HepG2 (cell line): ENCODE results near the gene KLF11. TPM values are rescaled to one million over a fixed set of nuclear protein-coding genes. Genes with fewer than 3 reads are reported as not detected.

Experiments
- ATAC-seq: fragments of 200-7000 bp; cut with Tn5 transposase; 3 replicates; pipeline ENCODE4 v1.9.1; 2020; ENCODE audit warnings: mild to moderate bottlenecking, moderate library complexity
- BruUV-seq: library from RNA; stranded (reverse); fragments of 400-500 nt; replicated peaks from 2 replicates; lab custom pipeline; 2021; lab: Mats Ljungman, UMichigan
- CTCF ChIA-PET: fragments of 300-600 bp; formaldehyde crosslinking; extraction: SDS; loops from one replicate; lab custom pipeline; 2021; ENCODE audit warnings: low total read pairs, inconsistent platforms, low intra/inter-chr PET ratio; lab: Yijun Ruan, JAX
- POLR2A ChIA-PET: fragments of 350-600 bp; sonication (Branson Sonifier 250); formaldehyde crosslinking; loops from one replicate; lab custom pipeline; 2020; ENCODE audit warnings: antibody characterized with exemption, inconsistent platforms; lab: Yijun Ruan, JAX
- DNase-seq: peaks from one replicate; pipeline ENCODE4 v3.0.0-alpha.2; 2015; ENCODE audit warnings: low spot score
- FAIRE-seq: peaks from 3 replicates; lab custom pipeline; 2011; peaks lifted over from hg19 to GRCh38; lab: Jason Lieb, UNC
- H2AFZ ChIP-seq: one replicate; pipeline ENCODE4 v1.6.1; 2011; ENCODE audit warnings: low read length, inconsistent platforms
- H3K27ac ChIP-seq: fragments of 300-600 bp; 3 replicates; pipeline ENCODE4 v1.8.0; 2011; ENCODE audit warnings: mixed run types, mild to moderate bottlenecking, mixed read lengths, low read length, inconsistent platforms; ENCODE audit not compliant: insufficient read depth; ENCODE audit errors: extremely low read length
- H3K27me3 ChIP-seq, 2 experiments: fragments of 200-600 bp in 1 of 2; 2 replicates in 1 of 2; 3 replicates in 1 of 2; pipeline versions ENCODE4 v1.6.0 to v1.8.0; 2011; ENCODE audit warnings: low read length in 2 of 2, mild to moderate bottlenecking in 2 of 2, moderate library complexity in 2 of 2, inconsistent platforms in 1 of 2; ENCODE audit not compliant: insufficient read depth in 2 of 2, control insufficient read depth in 1 of 2
- H3K36me3 ChIP-seq, 2 experiments: fragments of 200-600 bp in 1 of 2; replicated peaks in 1 of 2; 2 replicates in 1 of 2; 3 replicates in 1 of 2; pipeline versions ENCODE4 v1.5.1 to v1.8.0; 2011; ENCODE audit warnings: low read length in 2 of 2, inconsistent platforms in 1 of 2; ENCODE audit not compliant: insufficient read depth in 2 of 2, control insufficient read depth in 1 of 2
- H3K4me1 ChIP-seq: 2 replicates; pipeline ENCODE4 v1.5.1; 2012; ENCODE audit warnings: low read length, inconsistent platforms; ENCODE audit not compliant: insufficient read depth
- H3K4me2 ChIP-seq: 2 replicates; pipeline ENCODE4 v1.6.0; 2011; ENCODE audit warnings: low read depth, low read length, inconsistent platforms
- H3K4me3 ChIP-seq, 3 experiments: fragments of 200-600 bp in 1 of 3; sonication (generic), shearing (Covaris generic) in 1 of 3; replicated peaks in 1 of 3; 2 replicates each; pipeline ENCODE4 v1.5.1; 2011 to 2016; ENCODE audit warnings: low read length in 3 of 3, inconsistent platforms in 2 of 3, low read depth in 2 of 3, mild to moderate bottlenecking in 2 of 3, control low read depth in 1 of 3, mixed read lengths in 1 of 3; ENCODE audit not compliant: insufficient read depth in 1 of 3
- H3K79me2 ChIP-seq: one replicate; pipeline ENCODE4 v1.6.1; 2011; ENCODE audit warnings: low read length, inconsistent platforms; ENCODE audit not compliant: insufficient read depth
- H3K9ac ChIP-seq: 2 replicates; pipeline ENCODE4 v1.6.0; 2011; ENCODE audit warnings: mild to moderate bottlenecking, low read depth, low read length, inconsistent platforms; ENCODE audit not compliant: insufficient read depth
- H3K9me3 ChIP-seq: 2 replicates; pipeline ENCODE4 v1.5.1; 2012; ENCODE audit warnings: mild to moderate bottlenecking, low read length
- H4K20me1 ChIP-seq: 2 replicates; pipeline ENCODE4 v1.6.0; 2011; ENCODE audit warnings: inconsistent platforms, mild to moderate bottlenecking, low read length, moderate library complexity; ENCODE audit not compliant: insufficient read depth
- ATF1 ChIP-seq: IDR thresholded peaks from 2 replicates; pipeline ENCODE4 v1.6.1; 2016; ENCODE audit warnings: mild to moderate bottlenecking, control low read depth
- CENPT ChIP-seq: sonication (generic); formaldehyde crosslinking; IDR thresholded peaks from 2 replicates; pipeline ENCODE4 v1.8.0; 2022; ENCODE audit warnings: low read depth, mild to moderate bottlenecking, moderate library complexity, missing genetic modification reagents
- FOSL1 ChIP-seq: sonication (generic); formaldehyde crosslinking; IDR thresholded peaks from 2 replicates; pipeline ENCODE4 v1.9.0; 2021; ENCODE audit warnings: missing genetic modification reagents, borderline replicate concordance
- KAT8 ChIP-seq: IDR thresholded peaks from 2 replicates; pipeline ENCODE4 v1.6.1; 2016; ENCODE audit warnings: missing genetic modification reagents, missing compliant biosample characterization
- KDM4B ChIP-seq: sonication (generic); formaldehyde crosslinking; IDR thresholded peaks from 2 replicates; pipeline ENCODE4 v1.4.0; 2020; ENCODE audit warnings: missing genetic modification reagents
- MZF1 ChIP-seq: sonication (generic); formaldehyde crosslinking; IDR thresholded peaks from 2 replicates; pipeline ENCODE4 v1.8.1; 2023; ENCODE audit warnings: mild to moderate bottlenecking, missing genetic modification reagents, borderline replicate concordance
- SMARCE1 ChIP-seq: fragments of 450-650 bp; IDR thresholded peaks from 2 replicates; pipeline ENCODE4 v1.6.1; 2017; ENCODE audit warnings: borderline replicate concordance
- THAP11 ChIP-seq: IDR thresholded peaks from 2 replicates; pipeline ENCODE4 v1.6.1; 2016; ENCODE audit warnings: missing biosample characterization, missing genetic modification reagents
- ZNF280B ChIP-seq: sonication (generic); formaldehyde crosslinking; IDR thresholded peaks from 2 replicates; pipeline ENCODE4 v1.5.0; 2020; ENCODE audit warnings: missing genetic modification reagents, mild to moderate bottlenecking, borderline replicate concordance
- WGBS: methylation state at CpG from one replicate; pipeline ENCODE4 v1.1.6; 2017; ENCODE audit warnings: low lambda C conversion rate; 5-methylcytosine and 5-hydroxymethylcytosine counted together
- in situ Hi-C: cut with HindIII; loops from 2 replicates; pipeline ENCODE4 v1.10.0; 2017; ENCODE audit warnings: low pct_unique_long_range_greater_than_20kb; ENCODE audit not compliant: extremely low pct_ligation_motif_present
- intact Hi-C: fragments of 100-400 bp; cut with micrococcal nuclease; formaldehyde crosslinking; loops from one replicate; pipeline ENCODE4 v1.10.0; 2022; ENCODE audit not compliant: unreplicated experiment
- polyA plus RNA-seq, 8 experiments: library from polyadenylated mRNA; depleted of rRNA in 3 of 8; stranded (reverse) in 7 of 8; unstranded in 1 of 8; fragments of >200 nt; fragmentation: Illumina TruSeq in 4 of 8; extraction: Trizol in 4 of 8; gene quantifications; 2 replicates each; pipeline versions ENCODE4 v1.2.1 to v1.2.3, GENCODE V29; 2011 to 2016; ENCODE audit warnings: low read depth in 4 of 8, missing spikeins in 1 of 8, mixed read lengths in 1 of 8; ENCODE audit not compliant: insufficient read depth in 1 of 8
- total RNA-seq, 5 experiments: library from RNA; depleted of rRNA; stranded (reverse); fragments of >200 nt; fragmentation: Illumina TruSeq; extraction: Trizol; gene quantifications; 2 replicates each; pipeline ENCODE4 v1.2.3, GENCODE V29; 2016; ENCODE audit warnings: low read depth in 1 of 5
- TF ChIP-seq, protein P1 (sequence below): sonication (generic); formaldehyde crosslinking; conservative IDR thresholded peaks from 2 replicates; pipeline ENCODE4 v1.8.0; 2022; ENCODE audit warnings: missing genetic modification reagents

The KLF11 gene
- total and polyA plus RNA-seq, 2 of the 13 experiments (the other 11 are each of a cell fraction or from before 2014, with no cell fraction given): 2.5 to 11.8 TPM

- POLR2A ChIA-PET: no interaction called here
- Histone ChIP-seq H3K79me2 (no peaks in the 10 kb centered on the region), H3K9me3 (no peaks in the 10 kb centered on the region), H3K9ac (no peak overlapping the region), H2AFZ (no peak overlapping the region), H3K36me3 (no peaks in the 10 kb centered on the region), H3K4me3 (no peak overlapping the region), H3K27me3 (peaks cover 0 to 29% of the 10 kb centered on the region in 2 experiments; a peak in 4 of 5 replicates), H3K4me2 (no peak overlapping the region), H3K27ac (no peak overlapping the region), H3K4me1 (no peaks in the 10 kb centered on the region), H4K20me1 (no peaks in the 10 kb centered on the region)
- no peak for DNase-seq
- BruUV-seq: no TSS peak
- WGBS: 64% methylated on average over 9 of the region's 9 CpGs
- intact Hi-C loops (no loop called here), in situ Hi-C loops (no loop called here)
- TF ChIP-seq CENPT (CRISPR knock-in tag) (no peak), KAT8 (CRISPR knock-in tag) (no peak), THAP11 (CRISPR knock-in tag) (no peak), KDM4B (CRISPR knock-in tag) (no peak), SMARCE1 (no peak), FOSL1 (CRISPR knock-in tag) (no peak)
- no peak for FAIRE-seq
- ATAC-seq: no peak
- CTCF ChIA-PET: no interaction called here
Observed at GRCh38 chr2:10095175-10095574, 51.8 kb downstream of the KLF11 start.

DNA sequence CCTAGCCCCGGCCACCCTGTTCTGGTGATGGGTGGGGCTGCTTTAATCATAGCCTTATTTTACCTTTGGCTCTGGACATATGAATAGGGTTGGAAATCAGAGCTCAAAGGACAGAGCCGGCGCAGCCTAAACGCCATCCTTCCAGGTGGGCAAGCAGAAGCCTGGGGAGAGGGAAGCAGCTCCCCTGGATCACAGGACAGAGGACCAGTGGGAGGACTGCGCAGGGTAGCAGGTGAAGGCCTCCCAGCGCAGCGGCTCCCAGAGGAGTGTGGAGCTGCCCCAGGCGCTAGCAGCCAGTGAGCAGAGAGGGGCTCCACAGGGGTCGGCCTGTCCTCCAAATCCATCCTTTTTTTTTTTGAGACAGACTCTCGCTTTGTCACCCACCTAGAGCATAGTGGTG lies 53.3 kb downstream of the KLF11 start:
- Histone ChIP-seq H3K4me2 (no peak overlapping the region), H3K4me1 (no peaks in the 10 kb centered on the region), H4K20me1 (no peaks in the 10 kb centered on the region), H3K36me3 (no peaks in the 10 kb centered on the region), H3K27ac (no peak overlapping the region), H3K4me3 (no peak overlapping the region), H2AFZ (no peak overlapping the region), H3K9me3 (no peaks in the 10 kb centered on the region), H3K79me2 (no peaks in the 10 kb centered on the region), H3K9ac (no peak overlapping the region), H3K27me3 (peaks cover 0 to 29% of the 10 kb centered on the region in 2 experiments; a peak in 4 of 5 replicates)
- ATAC-seq (no peak), FAIRE-seq (no peak), DNase-seq (no peak)
- BruUV-seq: no TSS peak
- ChIA-PET POLR2A (interaction anchor here (2.2 kb wide), 1 partner anchor 24 kb away, joined by 15 read pairs; no protein-coding TSS in a partner anchor), CTCF (interaction anchor here (1.3 to 2.4 kb wide), 2 partner anchors 16 to 24 kb away, joined by 3 to 32 read pairs; partner anchors contain the start of gene CYS1)
- in situ Hi-C loops: no loop called here
- intact Hi-C loops: loop anchor here (1.0 kb wide), 1 partner anchor 24 kb away; no protein-coding TSS in a partner anchor
- WGBS: 59% methylated on average over 10 of the region's 10 CpGs
- TF ChIP-seq ZNF280B (CRISPR knock-in tag): no peak
- TF ChIP-seq, protein P1, sequence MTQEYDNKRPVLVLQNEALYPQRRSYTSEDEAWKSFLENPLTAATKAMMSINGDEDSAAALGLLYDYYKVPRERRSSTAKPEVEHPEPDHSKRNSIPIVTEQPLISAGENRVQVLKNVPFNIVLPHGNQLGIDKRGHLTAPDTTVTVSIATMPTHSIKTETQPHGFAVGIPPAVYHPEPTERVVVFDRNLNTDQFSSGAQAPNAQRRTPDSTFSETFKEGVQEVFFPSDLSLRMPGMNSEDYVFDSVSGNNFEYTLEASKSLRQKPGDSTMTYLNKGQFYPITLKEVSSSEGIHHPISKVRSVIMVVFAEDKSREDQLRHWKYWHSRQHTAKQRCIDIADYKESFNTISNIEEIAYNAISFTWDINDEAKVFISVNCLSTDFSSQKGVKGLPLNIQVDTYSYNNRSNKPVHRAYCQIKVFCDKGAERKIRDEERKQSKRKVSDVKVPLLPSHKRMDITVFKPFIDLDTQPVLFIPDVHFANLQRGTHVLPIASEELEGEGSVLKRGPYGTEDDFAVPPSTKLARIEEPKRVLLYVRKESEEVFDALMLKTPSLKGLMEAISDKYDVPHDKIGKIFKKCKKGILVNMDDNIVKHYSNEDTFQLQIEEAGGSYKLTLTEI (CRISPR knock-in tag): no peak
- TF ChIP-seq ATF1: no peak
- no peak for TF ChIP-seq MZF1
